NCI-H2196 treated with DMSO at 0.1 percent for 48 hours (cell line): ENCODE results near the gene SLC19A1.

ENCODE experiments used
- DNase-seq: peaks from one replicate; lab custom pipeline; 2025; ENCODE audit not compliant: unreplicated experiment; lab: John Stamatoyannopoulos, UW

Gene SLC19A1

DNA sequence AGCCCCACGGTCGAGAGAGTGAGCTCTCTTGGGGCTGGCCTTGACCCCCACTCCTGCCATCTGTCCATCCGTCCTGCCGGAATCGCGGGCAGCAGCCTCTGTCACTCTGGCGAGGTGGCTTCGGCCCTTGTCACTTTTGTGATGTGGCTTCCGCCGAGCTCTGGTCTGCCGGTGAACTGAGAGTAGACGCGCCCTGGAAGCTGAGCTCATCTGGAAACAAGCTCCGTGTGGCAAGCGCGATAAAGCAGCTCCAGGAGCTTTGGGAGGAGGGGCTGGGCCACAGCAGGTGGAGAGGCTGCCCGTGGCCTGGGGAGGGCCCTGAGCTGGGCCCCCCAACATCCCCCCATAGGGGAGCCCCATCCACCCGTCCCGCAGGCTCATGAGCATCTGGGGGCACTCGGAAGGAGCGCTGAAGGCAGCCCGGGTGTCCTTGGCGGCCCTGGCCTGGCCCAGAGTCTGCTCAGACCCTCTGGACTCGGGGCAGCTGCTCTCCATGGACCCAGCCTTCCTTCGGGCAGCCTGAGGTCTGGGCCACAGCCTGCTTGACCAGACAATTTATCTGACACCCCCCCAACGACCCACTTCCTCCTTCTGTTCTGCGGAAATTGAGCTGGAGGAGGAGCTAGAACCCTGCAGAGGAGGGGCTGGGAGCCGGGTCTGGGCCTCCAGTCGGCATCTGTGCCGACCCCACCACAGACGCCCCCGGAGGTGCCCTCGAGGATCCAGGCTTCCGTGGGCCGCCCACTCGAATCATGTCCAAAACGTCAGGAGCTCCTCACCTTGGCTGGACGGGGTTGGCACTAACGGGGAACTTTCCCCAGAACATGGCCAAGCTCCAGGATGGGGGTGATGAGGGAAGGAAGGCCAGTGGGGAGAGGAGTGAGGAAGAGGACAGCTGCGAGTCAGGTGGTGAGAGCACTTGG is 59.1 kb downstream of the SLC19A1 start:
- no peak for DNase-seq

DNA sequence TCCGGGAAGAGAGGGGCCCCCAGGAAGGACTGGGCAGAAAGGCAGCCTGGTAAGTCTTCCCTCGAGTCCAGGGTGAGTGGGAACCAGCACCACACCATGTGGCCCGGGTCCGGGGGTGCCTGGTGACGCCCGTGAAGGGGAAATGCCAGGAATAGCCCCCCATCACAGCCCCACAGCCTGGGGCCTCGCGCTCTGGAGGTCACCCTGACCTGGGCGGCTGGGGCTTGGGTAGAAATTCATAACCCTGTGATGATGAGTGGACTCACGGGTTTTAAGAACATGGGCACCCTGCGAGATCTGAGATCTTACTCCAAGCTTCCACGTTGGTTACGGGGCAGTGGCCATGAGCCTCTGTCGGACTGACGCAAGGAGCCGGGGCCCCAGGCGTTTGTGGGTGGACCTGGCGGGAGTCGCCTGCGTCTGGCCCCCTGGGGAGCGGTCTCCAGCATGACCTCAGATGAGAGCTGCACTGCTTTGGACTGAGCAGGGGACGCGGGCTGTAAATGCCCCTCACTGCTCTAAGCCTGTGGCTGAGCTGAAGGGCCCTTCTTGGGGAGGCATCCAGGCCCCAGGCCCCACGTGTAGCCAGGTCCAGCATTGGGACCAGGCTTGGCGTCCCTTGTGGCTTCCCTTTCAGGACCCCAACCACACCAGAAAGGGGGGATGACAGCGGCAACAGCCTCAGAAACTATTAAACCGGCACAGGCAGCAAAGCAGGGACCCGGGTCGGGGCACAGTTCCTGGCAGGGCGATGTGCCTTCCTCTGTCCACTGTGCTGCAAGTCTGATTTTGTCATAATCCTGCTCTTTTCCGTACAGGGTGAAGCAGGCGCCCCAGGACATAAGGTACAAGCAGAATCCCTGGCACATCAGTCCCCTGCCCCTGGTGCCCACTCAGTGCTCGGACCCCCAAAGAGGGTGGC is 60.0 kb downstream of the SLC19A1 start:
- no peak for DNase-seq

DNA sequence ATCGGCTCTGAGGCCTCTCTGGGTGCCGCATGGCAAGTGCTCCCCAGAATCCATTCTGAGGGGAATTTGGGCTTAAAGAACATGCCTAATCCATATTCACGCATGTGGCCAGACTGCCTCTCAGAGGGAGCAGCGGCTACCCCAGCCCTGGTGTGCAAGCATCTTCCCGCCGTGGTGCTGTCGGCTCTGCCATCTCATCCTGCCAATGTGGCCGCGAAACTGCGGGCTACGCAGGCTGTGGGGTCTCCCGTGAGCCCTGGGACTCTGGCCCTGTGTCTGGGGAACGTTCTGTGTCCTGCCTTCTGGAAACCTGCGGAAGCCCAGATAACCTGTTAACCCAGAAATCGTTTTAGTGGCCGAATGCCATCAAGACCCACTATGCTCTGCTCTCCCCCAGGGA is 60.7 kb downstream of the SLC19A1 start:
- no peak for DNase-seq

- no peak for DNase-seq
Observed at GRCh38 chr21:45480701-45481500, 61.3 kb downstream of the SLC19A1 start.

- no peak for DNase-seq
Observed at GRCh38 chr21:45479691-45480675, 62.3 kb downstream of the SLC19A1 start.

DNA sequence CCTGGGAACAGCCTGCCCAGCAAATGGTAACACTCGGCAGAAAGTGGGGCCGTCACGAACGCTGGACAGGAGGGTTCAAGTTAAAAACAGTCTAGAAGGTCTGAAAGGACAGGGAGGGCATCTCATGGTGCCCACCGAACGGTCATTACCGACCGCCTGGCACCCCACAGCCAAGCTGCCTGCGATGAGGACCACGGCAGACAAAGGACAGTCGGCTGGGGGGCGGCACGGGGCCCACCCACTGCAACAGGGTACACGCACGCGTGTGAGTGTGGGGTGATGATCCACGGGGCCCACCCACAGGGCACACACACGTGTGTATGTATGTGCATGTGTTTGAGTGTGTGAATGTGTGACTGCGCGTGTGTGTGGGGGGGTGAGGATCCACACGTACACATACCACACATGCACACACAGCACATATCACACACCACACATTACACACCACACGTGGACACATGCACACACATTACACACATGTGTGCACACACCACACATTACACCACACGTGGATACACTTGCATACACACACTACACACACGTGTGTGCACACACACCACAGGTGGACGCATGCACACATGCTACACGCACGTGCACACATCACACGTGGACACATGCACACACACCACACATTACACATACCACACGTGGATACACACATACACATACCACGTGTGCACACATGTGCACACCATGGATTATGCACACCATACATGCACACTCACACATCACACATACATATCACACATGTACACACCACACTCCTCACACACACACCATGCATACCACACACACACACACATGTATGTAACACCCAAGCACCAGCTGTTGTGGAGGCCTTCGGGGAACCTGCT is 63.2 kb downstream of the SLC19A1 start:
- no peak for DNase-seq

- peak; percentile 47 for DNase-seq
Observed at GRCh38 chr21:45478115-45478801, 64.0 kb downstream of the SLC19A1 start.

- DNase-seq: no peak
Observed at GRCh38 chr21:45477176-45478114, 64.8 kb downstream of the SLC19A1 start.

- DNase-seq: no peak
Observed at GRCh38 chr21:45476582-45476981, 65.7 kb downstream of the SLC19A1 start.

- DNase-seq: no peak
Observed at GRCh38 chr21:45475797-45476570, 66.3 kb downstream of the SLC19A1 start.

DNA sequence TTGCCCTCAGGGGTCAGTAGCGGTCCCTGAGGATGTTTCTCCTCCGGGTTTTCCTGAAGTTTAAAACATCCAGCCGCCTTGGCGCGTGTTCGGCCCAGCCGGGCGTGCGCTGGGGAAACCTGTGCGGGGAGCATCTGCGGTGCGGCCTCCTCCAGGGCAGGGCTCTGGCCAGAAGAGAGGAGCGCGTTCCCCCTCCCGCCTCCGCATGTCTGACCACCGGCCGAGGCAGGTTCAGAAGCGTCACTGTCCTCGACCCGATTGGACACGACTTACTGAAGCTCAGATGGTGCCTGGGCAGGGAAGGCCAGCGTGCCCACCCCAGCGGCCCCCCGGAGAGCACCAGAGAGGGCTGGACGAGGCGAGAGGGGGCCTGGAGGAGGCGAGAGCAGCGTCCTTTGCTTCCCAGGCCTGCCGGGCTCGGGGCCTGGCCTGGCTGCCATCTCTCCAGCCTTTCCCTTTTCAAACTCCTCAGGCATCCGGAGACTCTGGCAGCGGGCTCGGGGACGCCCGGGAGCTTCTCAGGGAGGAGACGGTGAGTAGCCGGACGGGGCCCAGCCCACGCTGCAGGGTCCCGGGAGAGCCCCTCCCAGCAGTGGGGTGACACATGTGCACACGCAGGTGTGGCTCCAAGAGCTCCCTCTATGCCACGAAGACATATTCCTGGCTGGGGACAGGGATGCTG is 67.1 kb downstream of the SLC19A1 start:
- DNase-seq: no peak

DNA sequence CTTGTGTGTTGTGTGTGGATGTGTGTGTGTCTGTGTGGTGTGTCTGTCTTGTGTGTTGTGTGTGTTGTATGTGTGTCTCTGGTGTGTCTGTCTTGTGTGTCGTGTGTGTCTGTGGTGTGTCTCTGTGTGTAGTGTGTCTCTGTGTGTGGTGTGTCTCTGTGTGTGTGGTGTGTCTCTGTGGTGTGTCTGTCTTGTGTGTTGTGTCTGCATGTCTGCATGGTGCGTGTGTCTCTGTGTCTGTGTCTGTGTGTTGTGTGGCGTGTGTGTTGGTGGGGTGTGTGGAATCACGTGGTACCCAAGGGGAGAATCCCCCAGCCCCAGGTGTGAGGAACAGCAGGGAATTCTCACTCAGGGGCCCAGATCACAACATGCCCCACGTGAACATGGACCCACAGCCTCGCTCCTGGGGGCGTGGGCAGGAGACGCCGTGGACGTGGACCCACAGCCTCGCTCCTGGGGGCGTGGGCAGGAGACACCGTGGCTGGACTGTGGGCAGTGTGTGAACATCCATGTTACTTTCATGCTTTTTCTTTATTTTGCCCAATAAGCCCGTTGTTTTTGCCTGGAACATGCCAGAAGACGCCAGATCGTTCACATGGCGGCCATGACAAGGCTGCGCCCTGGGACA is 67.8 kb downstream of the SLC19A1 start:
- no peak for DNase-seq

- DNase-seq: no peak
Observed at GRCh38 chr21:45473496-45474322, 68.5 kb downstream of the SLC19A1 start.
